Measurements from ENCODE around the gene RFTN1.

GRCh38 chr3:16323737-16324136, 189.8 kb downstream of the RFTN1 start:
- TF ChIP-seq HDGF (IDR thresholded peaks at IDR 0.05; ENCODE audit: borderline replicate concordance) (no peak), FOXA1 (IDR thresholded peaks at IDR 0.05) (no peak), BHLHE40 (IDR thresholded peaks at IDR 0.05; ENCODE audit: borderline replicate concordance) (no peak), FOXM1 (IDR thresholded peaks at IDR 0.05; ENCODE audit: borderline replicate concordance) (no peak)

All from HEK293T (cell line).